ENCODE results near the gene PLD1. TPM values are rescaled to one million over a fixed set of nuclear protein-coding genes. Genes with fewer than 3 reads are reported as not detected.
"Not testable (repeated sequence)": the region's sequence is repeated elsewhere in the genome, so short reads cannot be mapped to it uniquely, and the experiment has no call there.

The PLD1 gene
- polyA plus RNA-seq, 1 donor = 15.7 TPM

DNA sequence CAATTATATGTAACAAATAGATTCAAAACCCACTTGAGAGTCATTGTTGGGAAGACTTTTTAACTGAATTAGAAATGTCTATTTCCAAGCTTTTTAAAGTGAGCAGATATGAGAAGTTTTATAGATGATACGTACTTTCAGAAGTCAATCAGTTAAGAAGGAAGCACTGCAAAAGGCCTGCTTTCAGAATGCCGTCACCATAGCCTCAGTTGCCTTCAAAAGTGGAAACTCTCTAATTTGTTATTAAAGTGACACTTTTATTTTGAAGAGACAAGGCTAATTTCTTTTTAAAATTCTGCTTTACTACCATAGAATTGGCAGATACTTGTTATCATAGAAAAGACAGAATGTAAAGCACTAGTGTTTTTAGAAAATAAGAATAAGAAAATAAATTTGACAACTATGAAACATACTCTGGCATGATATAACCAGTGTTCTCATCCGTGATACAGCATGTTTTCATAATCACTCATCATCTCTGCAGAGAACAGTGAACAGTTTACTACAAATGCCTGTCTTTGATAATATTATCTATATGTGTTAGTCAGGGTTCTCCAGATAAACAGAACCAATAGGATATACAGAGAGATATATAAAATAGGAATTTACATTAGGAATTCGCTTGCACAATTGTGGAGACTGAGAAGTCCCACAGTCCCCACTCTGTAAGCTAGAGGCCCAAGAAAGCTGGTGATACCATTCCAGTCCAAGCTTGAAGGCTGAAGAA, 7.0 kb upstream of the PLD1 start:
- no peak for DNase-seq

DNA sequence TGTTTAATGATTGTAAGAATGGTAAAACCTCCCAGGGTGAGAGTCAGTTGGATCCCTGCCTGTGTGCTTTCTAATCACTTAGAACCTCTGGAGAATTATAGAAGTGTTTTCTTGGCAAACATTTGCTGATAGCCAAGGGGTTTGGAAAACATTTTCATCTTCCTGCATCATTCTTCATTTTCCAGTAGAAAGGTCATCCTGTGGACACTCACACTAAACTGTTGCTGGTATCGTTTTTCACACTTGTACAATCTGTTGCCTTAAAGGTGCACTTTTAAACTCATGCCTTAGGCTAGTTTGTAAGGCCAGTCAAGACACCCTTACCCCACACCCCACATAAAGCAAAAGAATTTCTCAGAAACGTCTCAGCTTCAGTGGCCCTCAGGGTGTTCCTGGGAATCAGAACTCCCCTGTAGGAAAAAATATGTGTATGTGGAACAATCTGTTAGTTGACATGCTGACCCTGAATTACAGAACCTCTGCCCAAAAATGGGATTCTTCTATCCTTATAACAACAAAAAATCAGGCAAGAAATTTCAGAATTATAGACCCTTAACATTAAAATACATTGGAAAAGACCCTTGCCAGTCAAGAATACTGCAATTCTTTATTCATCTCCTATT, 5.8 kb upstream of the PLD1 start:
- no peak for DNase-seq

DNA sequence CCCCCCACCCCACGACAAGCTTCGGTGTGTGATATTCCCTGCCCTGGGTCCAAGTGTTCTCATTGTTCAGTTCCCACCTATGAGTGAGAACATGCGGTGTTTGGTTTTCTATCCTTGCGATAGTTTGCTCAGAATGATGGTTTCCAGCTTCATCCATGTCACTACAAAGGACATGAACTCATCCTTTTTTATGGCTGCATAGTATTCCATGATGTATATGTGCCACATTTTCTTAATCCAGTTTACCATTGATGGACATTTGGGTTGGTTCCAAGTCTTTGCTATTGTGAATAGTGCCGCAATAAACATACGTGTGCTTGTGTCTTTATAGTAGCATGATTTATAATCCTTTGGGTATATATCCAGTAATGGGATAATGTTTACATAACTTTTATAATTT, 4.4 kb upstream of the PLD1 start:
- not testable (repeated sequence) for DNase-seq

DNA sequence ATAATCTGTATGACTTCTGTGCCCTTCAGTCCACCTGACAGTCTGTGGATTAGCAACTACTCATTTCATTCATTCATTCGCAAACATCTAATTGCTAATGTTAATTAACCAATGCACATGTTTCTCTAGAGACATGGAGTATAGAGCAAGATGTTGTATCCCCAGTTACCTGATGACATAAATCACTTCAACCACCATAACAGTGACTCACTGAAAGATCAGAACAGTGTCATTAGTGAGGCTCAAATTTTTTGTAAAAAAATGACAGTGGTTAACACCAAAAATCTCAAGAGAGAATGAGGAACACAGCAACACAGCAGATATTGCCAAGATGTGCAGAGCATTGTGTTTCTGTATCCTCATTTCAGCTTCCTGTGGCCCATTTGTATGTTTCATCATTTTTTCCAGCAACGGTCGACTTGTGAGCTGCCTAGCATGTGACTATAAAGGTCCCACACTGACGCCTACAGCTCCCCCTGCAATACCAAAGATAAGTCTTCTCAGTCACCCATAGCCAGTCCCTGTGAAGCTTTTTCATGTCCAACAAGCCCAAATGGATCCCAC, 3.7 kb upstream of the PLD1 start:
- DNase-seq = no peak

DNA sequence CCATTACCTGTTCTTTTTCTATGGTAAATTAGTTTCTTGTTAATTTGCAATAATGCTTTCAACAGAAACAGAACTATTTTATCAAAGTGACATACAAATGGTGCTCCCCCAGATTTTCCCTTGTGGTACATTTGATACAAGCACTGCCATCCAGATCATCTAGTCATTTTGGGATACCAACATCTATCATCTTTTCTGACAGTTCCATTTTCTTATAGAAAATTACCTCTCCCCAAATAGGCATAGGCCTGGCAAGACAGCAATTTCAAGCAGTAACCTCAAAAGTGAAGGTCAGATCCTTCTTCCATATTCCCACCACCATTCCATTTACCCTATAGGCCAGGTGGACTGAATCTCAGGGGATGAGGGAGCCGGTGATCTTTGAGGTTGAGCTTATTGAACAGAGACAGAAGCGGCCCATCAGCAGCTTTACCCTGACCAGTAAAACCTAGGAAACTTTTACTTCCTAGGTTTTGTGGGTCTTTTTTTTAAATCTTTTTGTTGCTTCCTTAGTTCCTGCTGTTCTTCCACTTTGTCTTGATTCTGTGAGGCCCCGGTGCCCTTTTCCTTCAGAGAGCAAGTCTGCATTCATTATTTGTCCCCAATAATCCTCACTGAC, 3.1 kb upstream of the PLD1 start:
- DNase-seq = no peak

DNA sequence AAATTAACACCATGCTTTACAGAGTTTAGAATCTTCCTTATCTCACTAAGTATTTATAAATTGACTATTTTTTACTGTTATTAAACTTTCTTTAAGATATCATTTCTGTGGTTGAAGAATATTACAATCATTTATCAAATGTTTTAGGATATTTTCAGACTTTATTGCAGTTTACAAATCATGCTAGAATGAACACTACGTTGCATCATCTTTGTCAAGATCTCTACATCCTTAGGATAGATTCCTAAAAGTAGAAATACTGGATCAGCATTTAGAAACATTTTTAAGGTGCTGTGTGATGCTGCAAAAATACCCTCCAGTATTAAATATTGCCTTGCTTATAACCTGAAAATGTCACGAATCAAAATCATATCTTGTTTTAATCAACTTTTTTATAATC, 2.5 kb upstream of the PLD1 start:
- no peak for DNase-seq

DNA sequence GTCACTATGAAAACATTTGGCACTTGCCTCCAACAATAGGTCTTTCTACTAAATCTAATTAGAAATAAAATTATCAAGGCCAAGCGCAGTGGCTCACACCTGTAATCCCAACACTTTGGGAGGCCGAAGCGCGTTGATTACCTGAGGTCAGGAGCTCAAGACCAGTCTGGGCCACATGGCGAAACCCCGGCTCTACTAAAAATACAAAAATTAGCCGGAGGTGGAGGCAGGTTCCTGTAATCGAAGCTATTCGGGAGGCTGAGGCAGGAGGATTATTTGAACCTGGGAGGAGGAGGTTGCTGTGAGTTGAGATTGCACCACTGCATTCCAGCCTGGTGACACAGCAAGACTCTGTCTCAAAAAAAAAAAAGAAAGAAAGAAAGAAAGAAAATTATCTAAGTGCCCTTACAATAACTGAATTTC, 1.6 kb upstream of the PLD1 start:
- DNase-seq = no peak

DNA sequence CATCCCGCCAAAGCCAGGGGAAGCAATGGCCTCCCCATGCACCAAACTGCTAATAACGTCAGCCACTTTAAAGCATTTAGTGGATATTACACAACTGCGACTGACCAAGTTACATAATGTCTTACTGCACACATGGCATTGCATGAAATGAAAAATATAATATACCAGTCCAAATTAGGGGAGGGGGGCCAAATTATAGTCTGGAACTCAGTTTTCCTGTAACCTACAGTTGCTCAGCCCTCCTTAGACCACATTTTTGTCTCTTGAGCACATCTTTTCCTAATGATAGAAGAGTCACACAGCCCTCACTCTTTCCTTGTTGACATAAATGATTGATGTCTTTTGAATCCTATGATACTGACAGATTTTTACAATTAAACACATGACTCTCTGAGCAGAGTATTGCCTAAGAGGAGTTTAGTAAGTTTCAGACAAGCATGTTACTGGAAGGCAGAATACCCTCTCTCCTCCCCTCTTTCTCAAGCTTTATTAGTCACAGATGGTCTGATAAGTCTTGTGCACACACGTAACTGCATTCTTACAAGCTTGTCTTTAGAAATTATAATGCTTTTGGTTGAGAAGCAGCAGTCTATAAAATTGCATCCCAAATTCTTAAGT, 1.1 kb upstream of the PLD1 start:
- no peak for DNase-seq

DNA sequence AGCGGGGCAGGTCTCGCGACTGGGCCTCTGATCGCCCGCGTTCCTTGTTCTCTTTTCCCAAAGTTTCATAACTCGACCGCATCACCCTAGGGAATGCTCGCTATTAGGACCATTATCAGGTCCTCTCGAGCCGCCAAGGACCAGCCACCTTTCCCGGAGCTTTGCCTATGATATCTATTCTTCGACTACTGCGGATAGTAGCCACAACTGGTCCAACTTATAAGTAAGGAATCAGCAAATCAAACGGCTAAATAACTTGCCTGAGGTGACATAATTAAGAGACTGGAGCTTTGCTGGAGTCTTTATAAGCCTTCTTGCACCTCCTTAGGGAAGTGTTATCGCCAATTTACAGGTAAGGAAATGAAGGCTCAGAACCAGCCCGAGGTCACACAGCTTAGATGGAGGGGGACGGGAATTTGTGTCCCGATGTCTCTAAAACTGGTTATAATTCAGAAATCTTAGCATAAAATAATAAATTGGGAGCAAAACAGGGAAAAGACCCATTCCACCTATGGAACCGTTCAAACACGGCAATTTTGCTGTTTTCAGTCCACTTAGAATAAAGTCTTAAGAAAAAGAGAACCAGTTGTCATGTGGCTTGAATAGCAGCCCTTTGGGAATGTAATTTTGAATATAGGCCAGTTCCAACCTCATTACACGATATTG, 479 bp upstream of the PLD1 start:
- DNase-seq = no peak

DNA sequence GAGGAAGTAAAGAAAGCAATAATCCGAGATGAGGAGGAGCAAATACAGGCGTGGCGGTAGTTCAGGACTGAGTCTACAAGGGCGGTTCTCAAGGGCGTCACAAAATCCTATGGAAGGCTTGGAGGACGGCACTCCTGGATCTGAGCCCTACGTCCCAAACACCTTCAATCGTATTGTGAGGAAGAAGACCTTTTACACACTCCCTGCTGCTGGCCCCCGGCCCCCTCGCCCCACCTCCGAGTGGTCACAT, 747 bp downstream of the PLD1 start:
- no peak for DNase-seq

DNA sequence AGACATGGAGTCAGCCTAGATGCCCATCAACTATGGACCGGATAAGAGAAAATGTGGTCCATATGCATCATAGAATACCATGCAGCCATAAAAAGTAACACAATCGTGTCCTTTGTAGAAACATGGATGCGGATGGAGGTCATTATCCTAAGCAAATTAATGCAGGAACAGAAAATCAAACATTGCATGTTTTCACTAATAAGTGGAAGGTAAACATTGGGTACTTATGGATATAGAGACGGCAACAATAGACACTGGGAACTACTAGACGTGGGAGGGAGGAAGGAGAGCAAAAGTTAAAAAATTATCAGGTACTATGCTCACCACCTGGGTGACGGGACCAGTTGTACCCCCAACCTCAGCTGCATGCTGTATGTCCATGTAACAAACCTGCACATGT, 2.5 kb downstream of the PLD1 start:
- DNase-seq = no peak

DNA sequence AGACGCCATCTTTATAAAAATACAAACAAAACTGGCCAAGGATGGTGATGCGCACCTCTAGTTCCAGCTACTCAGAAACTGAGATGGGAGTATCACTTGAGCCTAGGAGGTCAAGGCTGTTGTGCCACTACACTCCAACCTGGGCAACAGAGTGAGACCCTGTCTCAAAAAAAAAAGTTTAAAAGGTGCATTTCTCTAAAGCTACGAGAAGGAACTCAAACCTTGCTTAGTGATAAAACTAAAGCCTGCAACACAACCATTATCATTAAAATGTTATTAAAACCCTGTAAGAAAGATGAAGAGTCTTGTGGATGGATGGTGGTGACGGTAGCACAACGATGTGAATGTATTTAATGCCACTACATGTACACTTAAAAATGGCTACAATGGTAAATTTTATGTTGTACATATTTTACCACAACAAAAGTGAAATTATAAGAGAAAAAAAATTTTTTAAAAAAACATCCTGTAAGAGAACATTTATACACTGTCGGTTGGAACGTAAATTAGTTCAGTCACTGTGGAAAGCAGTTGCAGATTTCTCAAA, 3.1 kb downstream of the PLD1 start:
- DNase-seq = no peak

DNA sequence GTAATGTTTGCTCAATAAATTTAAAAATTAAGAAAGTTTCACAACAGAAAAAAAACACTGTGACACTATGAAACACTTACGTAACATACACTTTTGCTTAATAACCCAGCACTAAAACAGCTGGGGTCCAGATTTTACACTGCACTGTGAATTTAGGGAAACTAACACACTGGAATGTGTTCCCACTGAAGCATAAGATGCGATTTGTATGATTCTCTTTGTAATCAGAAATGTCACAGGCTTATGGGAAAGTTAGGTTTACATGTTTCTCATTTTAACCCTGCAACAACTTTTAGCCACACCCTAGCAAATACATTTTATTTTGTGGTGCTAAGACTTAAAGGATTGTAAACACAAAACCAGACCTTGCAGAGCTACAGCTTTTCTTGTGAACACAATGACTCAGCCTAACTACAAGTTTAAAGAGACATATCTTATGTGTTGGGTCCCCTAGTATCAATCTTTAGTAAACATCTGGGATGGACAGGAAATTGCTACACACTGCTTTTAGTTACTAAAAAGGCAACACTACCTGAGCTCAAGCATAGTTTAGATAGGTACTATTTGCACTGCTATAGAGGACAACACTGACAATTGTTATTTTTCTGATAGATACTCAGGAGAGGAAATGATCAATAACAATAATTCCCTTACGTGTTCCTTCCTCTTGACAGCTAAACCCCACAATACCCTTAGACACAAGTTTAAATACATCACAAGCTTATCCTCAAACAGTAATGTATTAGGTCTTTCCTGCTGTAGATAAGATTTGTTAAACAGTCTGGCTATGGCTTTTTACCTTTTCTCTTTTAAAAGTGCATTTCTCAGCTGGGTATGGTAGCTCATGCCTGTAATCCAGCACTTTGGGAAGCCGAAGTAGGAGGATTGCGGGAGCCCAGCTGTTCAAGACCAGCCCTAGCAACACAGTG, 3.8 kb downstream of the PLD1 start:
- DNase-seq = no peak

DNA sequence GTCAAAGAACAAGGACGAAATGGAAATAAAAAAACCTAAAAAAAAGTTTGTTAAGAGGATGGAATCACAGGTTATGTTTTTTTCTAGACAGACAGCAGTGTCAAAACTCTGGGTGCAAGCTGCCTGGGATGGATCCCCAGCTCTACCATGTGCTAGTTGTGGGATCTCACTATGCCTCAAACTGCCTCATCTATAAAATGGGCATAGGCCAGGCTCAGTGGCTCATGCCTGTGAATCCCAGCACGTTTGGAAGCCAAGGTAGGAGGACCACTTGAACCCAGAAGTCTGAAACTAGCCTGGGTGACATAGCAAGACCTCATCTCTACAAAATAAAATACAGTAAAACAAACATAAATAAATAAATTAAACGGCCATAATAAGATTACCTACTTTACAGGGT, 4.6 kb downstream of the PLD1 start:
- DNase-seq = no peak

DNA sequence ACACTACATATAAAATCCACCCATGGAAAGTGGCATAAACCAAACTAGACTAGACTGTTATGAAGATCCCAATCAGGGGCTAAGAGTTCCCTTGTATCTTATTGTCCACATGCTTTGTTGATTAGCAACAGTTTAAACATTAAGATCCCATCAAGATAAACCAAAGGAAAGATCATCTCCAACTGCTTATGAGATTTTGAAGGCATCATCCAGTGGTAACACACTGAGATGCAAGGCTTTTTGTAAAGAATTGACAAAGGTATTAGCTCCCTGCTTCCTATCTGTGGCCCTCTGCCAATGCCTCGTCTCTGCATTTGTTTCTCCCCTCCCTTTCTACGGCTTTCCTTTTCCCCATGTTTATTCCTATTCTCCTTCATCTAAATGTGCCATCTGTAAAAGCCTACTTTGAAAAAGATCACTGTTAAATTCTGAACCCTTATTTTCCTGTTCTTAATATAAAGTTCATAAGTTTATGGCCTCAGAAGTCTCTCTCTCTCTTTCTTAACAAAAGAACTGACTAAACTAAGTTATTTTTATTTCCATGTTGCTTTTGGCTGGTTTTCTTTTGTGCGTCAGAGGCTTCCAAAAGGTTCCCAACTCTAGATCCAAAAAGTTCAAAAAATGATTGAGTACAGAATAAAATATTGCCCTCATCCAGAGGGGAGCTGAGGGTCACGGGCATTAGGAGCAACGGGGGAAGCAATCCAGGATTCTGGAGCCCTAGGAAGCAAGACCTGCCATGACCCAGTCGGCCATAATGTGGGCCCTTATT, 5.5 kb downstream of the PLD1 start:
- no peak for DNase-seq

DNA sequence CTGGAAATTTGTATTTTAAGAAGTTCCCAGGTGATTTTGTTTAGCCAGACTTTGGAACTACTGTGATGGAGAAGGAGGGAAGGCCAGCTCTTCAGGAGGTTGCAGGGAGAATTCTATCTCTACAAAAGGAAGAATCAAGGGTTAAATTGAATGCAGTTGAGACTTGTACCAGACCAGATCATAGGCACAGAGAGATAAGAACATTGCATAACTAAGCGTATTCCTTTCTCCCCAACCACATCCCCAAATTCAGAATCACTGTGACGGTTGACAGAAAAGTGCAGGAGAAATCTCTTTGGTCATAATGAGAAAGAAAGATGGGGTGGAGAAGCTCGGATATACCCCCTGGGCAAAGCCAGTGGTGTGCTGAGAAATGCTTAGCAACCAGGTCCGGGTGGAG, 7.2 kb downstream of the PLD1 start:
- DNase-seq = no peak

DNA sequence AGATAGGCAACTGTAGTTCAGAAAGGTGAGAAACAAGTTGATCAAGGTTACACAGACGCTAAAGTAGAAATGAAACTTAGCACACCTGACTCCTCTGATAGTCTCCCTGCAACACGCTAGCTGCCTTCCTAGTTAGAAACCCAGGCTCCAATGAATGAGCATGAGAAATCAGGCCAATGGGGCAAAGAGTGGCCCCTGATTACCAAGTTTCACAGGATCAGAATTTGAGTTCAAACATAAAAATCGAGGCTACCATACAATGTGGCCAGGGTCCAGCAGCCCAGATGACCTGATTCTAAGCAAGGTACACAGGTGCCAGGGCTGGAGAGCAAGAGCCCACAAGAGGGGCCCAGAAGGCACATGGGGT, 7.7 kb downstream of the PLD1 start:
- DNase-seq = no peak

DNA sequence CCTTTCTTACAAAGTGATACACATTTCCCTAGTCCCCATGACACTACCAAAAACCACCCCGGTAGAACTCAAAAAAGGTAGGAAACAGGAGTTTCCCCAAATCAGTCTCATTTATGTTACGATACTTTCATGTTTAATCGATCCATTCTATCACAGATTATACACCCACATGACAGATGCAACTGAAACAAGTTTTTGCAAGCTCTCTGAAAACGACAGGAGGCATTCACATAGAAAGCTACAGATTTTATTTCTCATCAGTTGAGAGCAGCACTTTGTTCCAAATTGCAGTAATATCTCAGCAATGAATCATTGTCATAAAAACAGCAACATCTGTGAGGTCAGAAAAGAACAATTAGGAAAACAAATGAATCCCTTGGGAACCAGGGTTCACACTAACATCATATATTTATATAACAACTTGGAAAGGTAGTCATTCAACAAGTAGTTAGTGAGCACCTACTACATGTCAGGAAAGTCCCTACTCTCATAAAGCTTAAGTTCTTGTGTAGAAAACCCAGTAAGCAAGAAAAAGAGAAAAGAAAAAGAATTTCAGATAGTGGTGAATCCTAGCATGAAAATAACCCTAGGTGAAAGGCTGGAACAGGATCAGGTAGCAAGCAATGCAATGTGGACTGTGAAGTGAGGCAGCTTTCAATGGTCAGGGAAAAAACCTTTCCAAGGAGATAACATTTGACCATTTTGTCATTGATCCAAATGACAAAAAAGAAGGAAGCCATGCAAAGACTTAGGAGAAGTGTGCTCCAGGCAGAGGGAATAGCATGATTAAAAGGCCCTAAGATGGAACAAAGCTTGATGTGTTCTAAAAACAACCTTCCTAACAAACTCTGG, 8.3 kb downstream of the PLD1 start:
- DNase-seq = no peak

DNA sequence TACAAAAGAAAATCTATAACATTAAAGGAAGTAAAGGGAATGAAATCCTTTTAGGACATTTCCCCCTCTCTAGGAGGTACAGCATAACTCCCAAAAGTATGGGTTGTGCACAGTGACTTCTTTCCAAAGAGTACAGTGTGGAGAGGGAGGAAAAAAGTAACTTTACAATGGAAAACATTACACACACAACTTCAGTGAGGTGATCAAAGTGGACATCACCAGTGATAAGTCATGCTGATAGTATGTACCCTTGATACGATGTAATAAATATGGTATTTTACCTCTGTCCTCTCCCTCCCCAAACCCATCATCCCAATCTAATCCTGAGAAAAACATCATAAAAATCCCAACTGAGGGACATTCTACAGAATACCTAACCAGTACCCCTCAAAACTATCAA, 10.8 kb downstream of the PLD1 start:
- DNase-seq = no peak

DNA sequence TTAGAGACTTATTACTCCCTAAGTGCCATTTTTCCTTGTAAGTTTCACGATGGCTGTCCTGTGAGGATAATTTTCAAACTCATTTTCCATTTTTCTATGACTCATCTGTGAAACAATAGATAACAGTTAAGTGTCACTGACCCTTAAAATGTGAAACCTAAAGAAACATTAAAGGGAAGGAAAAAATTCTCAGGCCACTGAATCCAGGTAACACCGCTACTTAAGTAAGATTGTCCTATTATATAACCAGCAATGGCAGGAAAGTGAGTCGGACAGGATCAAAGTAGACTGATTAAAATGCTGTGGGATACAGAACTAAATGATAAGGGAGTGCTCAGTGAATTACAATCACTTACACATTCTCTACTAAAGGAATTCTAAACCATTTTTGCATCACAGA, 12.4 kb downstream of the PLD1 start:
- no peak for DNase-seq
